NCI-H2196 treated with DMSO at 0.1 percent for 48 hours (cell line): ENCODE results near the gene MYRIP.

Experiments
- DNase-seq: peaks from one replicate; lab custom pipeline; 2025; ENCODE audit not compliant: unreplicated experiment; lab: John Stamatoyannopoulos, UW

Gene MYRIP

DNA sequence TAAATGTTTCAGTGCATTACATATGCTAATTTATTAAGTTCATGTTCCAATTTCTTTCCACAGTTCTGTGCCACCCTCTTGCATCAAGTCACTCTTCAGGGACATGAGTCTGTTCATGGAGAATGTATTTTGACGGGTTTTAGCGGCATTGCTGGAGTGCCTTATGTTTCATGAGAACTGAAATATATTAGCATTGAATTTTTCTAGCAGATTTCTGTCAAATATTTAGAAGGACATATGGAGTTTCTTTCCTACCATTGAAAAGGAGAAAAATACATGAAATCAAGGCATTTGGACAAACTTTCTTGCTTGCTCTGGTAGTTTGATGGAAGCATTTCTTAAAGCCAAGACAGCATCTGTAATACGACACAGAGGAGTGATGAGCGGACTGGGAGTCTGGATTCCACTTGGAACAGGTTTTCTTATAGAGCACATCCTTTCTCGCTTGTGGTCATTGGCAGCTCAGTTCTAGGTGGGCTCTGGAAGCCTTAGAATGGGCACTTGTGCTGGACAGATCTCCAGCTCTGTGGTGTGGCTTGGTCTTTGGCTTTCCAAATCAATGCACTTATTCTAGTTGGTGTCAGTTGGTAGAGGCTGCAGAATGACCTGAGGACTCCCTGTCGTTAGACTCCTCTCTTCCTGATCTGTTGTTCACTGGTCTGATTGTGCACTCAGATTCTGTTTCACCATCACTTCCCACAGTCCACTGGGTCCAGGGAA is 415.5 kb downstream of the MYRIP start:
- no peak for DNase-seq

- no peak for DNase-seq
These were observed 417.2 kb downstream of the MYRIP start for GRCh38 chr3:40226636-40227035.

GRCh38 chr3:40228792-40229350 is 419.5 kb downstream of the MYRIP start:
- DNase-seq = no peak

DNA sequence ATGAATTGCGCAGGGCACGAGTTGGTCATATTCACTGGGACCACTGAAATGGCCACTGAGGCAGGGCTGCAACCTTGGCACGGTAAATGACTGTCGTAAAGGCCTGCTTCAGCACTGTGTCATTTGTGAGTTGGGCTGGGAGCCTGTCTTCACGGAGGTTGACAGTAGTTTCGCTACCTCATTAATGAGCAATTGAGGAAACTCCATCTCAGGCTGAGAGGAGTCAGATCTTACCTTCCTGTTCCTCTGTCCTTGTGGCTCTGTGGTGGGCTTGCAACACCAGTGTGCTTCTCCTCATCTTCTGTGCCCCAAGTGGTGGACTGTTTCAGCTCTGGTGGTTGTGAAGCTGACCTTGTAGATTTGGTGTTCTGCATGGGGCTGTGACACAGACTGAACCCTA is 420.0 kb downstream of the MYRIP start:
- no peak for DNase-seq

DNA sequence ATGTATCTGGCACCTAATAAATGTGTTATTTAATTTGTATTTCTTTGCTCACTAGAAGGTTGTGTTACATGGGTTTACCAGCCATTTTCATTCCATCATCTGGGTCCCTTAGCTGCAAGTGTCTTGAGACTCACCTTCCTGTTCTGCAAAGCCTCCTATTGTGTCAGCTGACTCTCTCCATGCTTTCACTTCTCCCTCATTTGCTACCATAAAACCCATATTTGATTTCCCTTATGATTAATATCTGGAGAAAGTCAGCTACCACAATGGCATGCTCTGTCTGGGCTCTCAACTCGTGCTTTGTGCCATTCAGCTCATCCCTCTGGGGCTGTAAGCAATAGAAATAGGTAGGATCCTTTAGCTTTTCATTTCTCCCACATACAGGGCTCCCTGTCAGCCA is 420.6 kb downstream of the MYRIP start:
- DNase-seq = no peak

- no peak for DNase-seq
These were observed 421.0 kb downstream of the MYRIP start for GRCh38 chr3:40230382-40230781.

DNA sequence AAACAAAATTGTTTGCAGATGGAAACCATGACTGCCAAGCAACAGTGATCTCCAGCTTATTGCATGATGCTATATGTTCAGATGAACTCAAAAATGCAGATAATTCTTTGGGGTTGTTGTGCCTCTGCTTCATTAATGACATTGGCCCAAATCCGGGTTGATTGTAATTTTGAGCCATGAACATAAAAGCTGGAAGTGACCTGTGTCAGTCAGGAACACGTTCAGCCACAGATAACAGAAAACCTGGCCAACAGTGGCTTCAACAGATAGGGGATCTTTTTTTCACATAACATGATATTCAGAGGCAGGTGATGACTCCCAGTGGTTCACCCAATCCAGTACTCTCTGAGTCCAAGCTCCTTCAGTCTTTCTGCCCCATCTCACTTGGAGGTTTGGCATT is 423.2 kb downstream of the MYRIP start:
- DNase-seq = no peak

DNA sequence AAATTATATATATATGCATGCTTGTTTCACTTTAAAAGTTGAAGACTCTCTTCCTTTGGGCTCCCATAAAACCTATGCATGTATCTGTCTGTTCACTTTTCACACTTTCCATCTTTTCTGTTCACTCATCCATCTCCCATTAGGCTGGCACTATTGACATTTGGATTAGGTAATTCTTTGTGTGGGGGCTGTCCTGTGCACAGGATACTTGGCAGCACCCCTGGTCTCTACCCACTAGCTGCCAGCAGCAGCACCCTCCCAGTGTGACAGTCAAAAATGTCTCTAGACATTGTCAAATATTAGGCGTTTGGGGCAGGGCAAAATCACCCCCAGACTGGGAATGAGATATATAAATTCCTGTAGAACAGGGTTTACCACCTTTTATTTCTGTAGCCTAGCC is 427.8 kb downstream of the MYRIP start:
- DNase-seq = no peak

- DNase-seq = no peak
These were observed 428.6 kb downstream of the MYRIP start for GRCh38 chr3:40237889-40238571.

DNA sequence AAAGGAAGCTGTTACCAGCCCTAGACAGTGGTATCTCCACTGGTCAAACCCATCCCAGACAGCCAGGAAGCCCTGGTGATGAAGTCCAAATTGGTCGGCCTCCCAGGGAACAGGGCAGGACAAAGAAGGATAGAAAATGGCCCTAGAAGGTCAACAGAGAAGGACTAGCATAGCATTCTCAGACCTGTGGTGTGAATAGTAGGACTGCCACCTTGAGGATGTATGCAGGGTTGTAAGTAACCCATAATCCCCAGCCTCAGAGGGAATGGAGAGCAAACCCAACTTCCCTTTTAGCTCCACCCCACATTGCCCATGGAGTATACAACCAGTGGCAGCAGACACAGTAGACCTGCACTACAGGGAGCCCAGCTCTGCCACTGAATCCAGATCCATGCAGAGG is 431.5 kb downstream of the MYRIP start:
- no peak for DNase-seq

- DNase-seq = no peak
These were observed 432.8 kb downstream of the MYRIP start for GRCh38 chr3:40242216-40242615.

GRCh38 chr3:40242638-40243037 is 433.2 kb downstream of the MYRIP start:
- DNase-seq = no peak

- DNase-seq = no peak
These were observed 433.6 kb downstream of the MYRIP start for GRCh38 chr3:40243056-40243455.

GRCh38 chr3:40247714-40248454 is 438.5 kb downstream of the MYRIP start:
- DNase-seq = no peak

DNA sequence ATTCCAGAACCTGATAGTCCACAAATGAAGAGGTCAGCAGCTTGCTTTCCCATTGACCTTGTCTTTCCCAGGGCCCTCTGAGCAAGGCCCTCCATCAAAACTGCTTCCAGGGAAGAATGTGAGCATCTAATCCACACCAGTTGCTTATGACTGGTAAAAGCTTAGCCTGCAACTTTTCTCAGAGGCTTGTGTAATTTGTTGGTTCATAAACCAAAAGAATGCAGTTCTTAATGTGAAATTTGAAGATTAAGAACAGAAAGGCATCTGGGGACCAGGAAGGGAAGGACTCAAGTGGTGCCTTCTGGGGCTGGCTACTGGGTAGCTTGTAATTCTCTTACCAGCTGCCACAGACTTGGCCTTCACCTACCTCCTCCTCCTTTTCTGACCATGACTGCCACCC is 439.2 kb downstream of the MYRIP start:
- no peak for DNase-seq

GRCh38 chr3:40249168-40249567 is 439.8 kb downstream of the MYRIP start:
- no peak for DNase-seq

GRCh38 chr3:40254491-40254890 is 445.1 kb downstream of the MYRIP start:
- DNase-seq = no peak

- DNase-seq = no peak
These were observed 445.5 kb downstream of the MYRIP start for GRCh38 chr3:40254891-40255290.

- no peak for DNase-seq
These were observed 446.1 kb downstream of the MYRIP start for GRCh38 chr3:40255532-40255931.

DNA sequence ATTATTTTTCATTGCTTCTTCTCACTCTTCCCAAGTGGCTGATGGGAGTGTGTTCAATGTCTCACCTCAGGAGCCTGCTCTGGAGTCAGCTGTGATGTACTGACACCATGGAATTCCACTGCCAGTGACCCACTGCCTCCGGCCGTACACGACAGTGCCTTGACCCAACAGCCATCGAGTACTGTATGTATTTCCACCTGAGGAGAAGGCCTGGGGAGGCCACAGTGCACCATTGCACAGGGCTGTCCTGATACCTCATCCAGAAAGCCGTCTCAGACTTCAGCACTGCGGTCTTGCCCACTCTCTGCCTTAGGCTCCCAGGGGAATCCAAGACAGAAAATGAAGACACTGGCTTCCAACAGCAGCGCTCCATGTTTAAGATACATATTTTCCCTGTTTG is 448.7 kb downstream of the MYRIP start:
- DNase-seq = no peak

GRCh38 chr3:40258555-40258954 is 449.1 kb downstream of the MYRIP start:
- DNase-seq = no peak

DNA sequence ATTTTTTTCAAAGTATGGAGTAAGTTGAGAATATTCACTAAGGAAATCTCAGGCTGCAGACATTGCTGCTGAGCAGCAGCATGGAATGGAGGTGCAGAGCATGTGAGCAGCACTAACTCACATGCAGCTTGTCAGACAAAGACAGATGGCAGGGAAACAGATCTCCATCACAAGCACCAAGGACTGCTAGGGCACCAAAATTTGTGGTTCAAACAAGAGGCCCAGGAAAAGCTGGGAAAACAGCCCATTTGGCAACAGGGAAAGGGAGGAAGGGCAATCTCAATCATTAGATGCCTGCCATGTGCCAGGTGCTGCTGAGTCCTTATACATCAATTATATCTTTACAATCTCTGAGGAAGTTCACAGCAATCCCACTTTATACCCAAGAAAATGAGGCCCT is 452.9 kb downstream of the MYRIP start:
- no peak for DNase-seq
